Measurements from ENCODE around the gene CACNA2D2.

- TF ChIP-seq CTCF (conservative IDR thresholded peaks at IDR 0.05 in 1 of 2, IDR thresholded peaks at IDR 0.05 in 1 of 2; ENCODE audit: low read depth in 1 of 2, low read length in 2 of 2), result no peak
- no peak for TF ChIP-seq EZH2 (IDR thresholded peaks at IDR 0.05; ENCODE audit: low read length, missing control alignments)
Measured at GRCh38 chr3:50359760-50360110, 143.7 kb downstream of the CACNA2D2 start.

Measured in fibroblast of lung (primary cell).